SIG-M5 treated with dmso at 0.1 percent for 504 hours (cell line): ENCODE data around the gene LGI2.
A peak's percentile ranks its signal among the peaks of the same experiment; 100 is the strongest.

ENCODE experiments used
- DNase-seq: peaks from one replicate; lab custom pipeline; 2025; ENCODE audit not compliant: unreplicated experiment; lab: John Stamatoyannopoulos, UW

The LGI2 gene

GRCh38 chr4:24999392-25000089, 31.2 kb downstream of the LGI2 start:
- DNase-seq, result no peak

DNA sequence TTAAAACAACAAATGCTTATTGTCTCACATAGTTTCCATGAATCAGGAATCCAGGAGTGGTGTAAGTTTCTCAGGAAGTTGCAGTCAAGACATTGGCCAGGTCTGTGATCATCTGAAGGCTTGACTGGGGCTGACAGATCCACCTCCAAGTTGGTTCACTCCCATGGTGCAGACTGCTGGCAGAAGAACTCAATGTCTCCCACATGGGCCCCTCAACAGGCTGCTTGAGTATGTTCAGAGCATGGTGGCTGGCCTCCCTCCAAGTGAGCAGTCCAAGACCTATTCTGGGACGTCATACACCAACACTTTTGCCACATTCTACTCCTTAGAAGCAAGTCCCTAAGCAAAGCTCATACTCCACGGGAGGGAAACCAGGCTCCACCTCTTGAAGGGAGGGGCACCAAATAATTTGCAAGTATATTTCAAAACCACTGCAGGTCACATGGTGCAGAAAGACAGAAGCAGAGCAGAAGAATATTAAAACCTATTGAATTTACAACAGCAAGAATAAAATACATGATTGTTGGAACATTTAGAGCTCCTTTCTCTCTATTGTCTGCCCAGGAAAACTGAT, 35.3 kb downstream of the LGI2 start:
- DNase-seq, result no peak

DNA sequence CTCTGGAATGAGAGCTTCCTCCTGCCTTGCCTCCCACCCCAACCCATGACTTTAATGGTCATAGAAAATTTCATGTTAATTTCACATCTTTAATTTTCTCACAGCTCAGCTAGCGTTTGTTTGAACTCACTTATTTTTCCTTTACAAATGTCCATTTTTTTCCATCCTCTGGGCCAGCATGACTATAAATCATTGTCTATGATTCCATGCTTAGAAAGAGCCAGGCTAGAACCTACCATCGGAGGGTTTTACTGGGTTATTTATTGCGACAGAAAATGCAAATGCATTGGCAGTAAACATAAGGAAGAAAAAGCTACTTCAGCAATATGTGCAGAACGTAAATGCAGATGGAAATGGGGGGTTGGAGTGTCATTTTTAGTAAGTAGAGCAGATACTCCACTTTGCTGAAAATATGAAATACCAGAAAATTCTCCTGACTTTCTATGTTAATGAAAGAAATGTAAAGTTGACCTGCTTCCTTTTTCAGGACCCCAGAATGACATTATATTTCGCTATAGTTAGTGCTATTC, 37.1 kb downstream of the LGI2 start:
- no peak for DNase-seq

- no peak for DNase-seq
These were observed 37.8 kb downstream of the LGI2 start for GRCh38 chr4:24992968-24993367.

GRCh38 chr4:24991015-24991414, 39.7 kb downstream of the LGI2 start:
- DNase-seq, result no peak

- no peak for DNase-seq
These were observed 41.4 kb downstream of the LGI2 start for GRCh38 chr4:24989327-24989726.

- no peak for DNase-seq
These were observed 42.0 kb downstream of the LGI2 start for GRCh38 chr4:24988776-24989175.

DNA sequence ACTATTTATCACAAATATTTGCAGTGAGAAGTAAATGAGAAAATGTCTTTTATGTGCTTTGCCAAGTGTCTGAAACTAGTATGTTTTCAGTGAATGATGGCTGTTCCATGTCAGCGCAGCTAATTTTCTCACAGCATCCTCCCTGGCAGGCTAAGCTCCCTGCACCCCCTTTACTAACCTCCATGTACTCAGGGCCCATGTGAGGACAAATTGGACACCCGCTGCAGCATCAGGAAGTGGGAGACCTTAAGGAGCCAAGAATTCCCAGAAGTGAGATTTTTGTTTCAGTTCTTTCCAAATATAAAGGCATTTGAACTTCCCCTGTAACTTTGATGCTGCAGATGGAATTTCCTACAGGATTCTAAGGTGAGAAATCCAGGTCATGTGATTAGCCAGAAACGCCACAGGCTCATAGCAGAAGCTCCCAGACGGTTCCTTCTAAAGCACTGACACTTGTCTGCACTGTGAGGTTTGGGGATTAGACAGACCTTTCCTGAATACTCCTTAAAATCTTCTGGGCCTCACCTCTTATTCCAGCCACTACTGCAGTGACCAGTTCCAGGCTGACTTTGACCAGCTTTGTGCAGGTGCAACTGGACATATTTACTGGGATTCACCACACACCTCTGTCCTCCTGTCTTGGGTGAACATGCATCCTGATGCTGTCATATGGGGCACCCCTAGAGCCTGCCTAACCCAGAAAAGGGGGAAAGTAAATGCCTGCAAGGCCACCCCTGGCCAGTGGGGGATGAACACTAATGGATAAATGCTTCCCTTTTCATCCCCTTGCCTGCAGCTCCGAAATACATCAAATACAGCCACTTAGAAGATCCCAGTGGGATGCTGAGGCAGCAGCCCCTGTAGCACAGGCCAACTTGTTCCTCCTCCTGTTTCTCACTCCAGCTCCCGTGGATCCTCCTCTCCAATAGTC, 45.9 kb downstream of the LGI2 start:
- DNase-seq, result no peak

GRCh38 chr4:24980740-24981139, 50.0 kb downstream of the LGI2 start:
- DNase-seq, result no peak

- DNase-seq, result peak; percentile 36
These were observed 50.6 kb downstream of the LGI2 start for GRCh38 chr4:24980064-24980690.

- DNase-seq, result no peak
These were observed 51.2 kb downstream of the LGI2 start for GRCh38 chr4:24979554-24979953.

GRCh38 chr4:24978291-24979075, 52.3 kb downstream of the LGI2 start:
- DNase-seq, result no peak

GRCh38 chr4:24975510-24975909, 55.2 kb downstream of the LGI2 start:
- DNase-seq, result no peak

DNA sequence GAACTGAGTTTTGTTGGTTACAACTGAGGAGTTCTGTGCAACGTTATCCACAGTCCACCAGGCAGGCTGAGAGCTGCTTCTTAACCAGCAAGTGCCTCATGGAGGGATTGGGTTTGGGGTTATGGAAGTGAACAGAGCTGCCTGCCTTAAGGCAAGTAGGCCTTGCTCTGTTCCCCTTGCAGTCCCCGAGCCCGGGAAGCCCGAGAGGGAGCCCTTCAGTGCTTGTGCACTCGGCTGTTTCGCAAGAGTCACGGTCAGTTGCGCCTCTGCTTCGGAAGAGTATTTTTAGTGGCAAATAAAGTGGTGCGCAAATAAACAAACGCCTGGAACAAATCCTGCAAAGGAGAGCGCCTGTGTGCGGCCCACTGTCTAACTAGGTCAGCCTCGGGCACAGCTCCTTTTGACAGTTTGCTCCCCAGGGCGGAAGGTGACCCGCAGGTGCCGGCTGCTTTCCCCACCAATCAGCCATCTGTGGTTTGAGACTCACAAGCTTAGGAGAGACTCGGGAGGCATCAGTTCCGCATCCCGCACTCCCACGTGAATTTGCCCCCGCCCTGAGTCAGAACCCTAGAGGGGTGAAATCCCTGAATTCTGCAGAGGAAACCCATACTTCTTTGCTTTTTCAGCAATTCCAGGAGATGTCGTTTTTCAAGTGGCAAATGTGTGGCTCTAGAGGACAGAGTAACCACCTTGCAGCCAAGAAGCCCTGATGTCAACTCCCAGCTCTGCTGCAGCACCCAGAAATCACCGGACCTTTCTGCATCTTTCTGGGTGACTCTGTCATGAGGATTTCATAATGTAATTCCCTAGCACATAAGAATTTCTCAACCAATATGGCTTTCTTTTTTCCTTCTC, 56.8 kb downstream of the LGI2 start:
- DNase-seq, result no peak

GRCh38 chr4:24973404-24973746, 57.4 kb downstream of the LGI2 start:
- DNase-seq, result no peak

DNA sequence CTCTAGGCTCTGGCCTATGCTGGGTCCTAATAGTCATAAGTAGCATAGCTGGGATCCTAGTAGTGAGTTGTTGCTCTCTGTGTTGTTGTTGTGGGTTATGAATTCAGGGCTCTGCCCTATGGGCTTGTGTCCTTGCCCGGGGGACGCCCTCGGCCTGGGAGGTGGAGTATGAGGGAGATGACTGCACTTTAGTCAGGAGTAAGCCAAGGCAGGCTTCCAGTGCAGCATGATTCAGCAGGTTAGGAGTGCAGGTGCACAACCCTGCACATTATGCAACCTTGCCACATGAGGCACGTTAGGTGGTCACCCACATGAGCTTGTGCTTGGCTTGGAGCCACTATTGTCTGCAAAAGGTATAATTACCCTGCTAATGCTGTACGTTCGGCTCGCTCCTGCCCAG, 59.6 kb downstream of the LGI2 start:
- DNase-seq, result no peak

DNA sequence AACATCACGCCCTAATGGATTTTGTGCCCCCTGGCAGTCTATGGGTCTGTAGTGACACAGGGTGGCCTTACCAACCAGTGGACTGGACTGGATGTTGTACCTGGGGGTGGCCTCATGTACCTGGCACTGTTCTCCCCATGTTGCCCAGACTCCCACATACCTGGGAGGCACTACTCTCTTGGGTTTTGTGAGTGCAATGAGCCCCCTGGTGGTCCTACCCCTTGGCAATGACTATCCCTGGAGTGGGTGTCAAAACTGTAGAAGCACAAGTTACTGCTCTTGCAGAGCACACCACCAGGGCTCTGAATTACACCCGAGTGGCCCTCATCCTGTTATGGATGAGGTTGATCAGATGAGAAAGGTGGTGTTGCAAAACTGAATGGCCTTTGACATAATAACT, 60.1 kb downstream of the LGI2 start:
- DNase-seq, result no peak

GRCh38 chr4:24970191-24970590, 60.6 kb downstream of the LGI2 start:
- DNase-seq, result no peak

- no peak for DNase-seq
These were observed 61.3 kb downstream of the LGI2 start for GRCh38 chr4:24969486-24969885.

DNA sequence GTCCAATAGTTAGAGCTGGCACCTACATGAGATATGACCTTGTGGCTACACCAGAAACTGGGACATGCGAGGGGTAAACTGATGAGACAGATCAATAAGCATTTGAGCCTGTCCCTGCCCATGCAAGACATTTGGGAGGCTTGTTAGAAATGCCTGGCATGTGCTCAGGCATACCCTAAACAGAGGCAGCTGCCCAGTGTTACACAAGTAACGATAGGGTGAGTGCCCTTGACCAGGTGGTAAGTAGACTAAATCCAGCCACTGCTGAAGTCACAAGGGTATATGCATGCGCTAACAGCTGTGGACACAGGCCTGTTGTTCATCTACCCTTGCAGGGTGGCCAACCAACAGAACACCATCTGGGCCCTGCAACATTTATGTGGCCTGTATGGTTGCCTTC, 61.8 kb downstream of the LGI2 start:
- no peak for DNase-seq
